GM23338 (cell line): ENCODE measurements around the gene GCNT1. TPM values are rescaled to one million over a fixed set of nuclear protein-coding genes. Genes with fewer than 3 reads are reported as not detected.
A peak's percentile ranks its signal among the peaks of the same experiment; 100 is the strongest.

ENCODE experiments used
- ATAC-seq: fragments of 200-7000 bp; cut with Tn5 transposase; 3 replicates; pipeline ENCODE4 v1.9.1; 2020
- DNase-seq: peaks from one replicate; pipeline ENCODE4 v3.0.0-alpha.2; 2015; ENCODE audit warnings: low spot score
- H2AFZ ChIP-seq: fragments of 200-600 bp; sonication (generic); 2 replicates; pipeline ENCODE4 v1.8.0; 2016; ENCODE audit warnings: antibody characterized with exemption, mild to moderate bottlenecking, moderate library complexity
- H3F3A ChIP-seq: fragments of 200-600 bp; sonication (generic); replicated peaks from 2 replicates; pipeline ENCODE4 v1.8.0; 2017; ENCODE audit warnings: antibody characterized with exemption, mixed run types, low read depth
- H3K27ac ChIP-seq: fragments of 200-600 bp; sonication (generic); 2 replicates; pipeline ENCODE4 v1.6.1; 2016; ENCODE audit warnings: low read depth
- H3K27me3 ChIP-seq: fragments of 200-600 bp; sonication (generic); 2 replicates; pipeline ENCODE4 v1.8.0; 2016; ENCODE audit warnings: mild to moderate bottlenecking, mixed run types, moderate library complexity; ENCODE audit not compliant: insufficient read depth
- H3K36me3 ChIP-seq: fragments of 200-600 bp; sonication (generic); 2 replicates; pipeline ENCODE4 v1.8.0; 2016; ENCODE audit warnings: mild to moderate bottlenecking; ENCODE audit not compliant: insufficient read depth
- H3K4me1 ChIP-seq: fragments of 200-600 bp; sonication (generic); 2 replicates; pipeline ENCODE4 v1.8.0; 2016; ENCODE audit warnings: mild to moderate bottlenecking, moderate library complexity; ENCODE audit not compliant: insufficient read depth
- H3K4me2 ChIP-seq: fragments of 200-600 bp; sonication (generic); 2 replicates; pipeline ENCODE4 v1.7.1; 2017; ENCODE audit warnings: mixed run types
- H3K4me3 ChIP-seq: fragments of 200-600 bp; sonication (generic); 2 replicates; pipeline ENCODE4 v1.6.1; 2016; ENCODE audit warnings: mixed run types
- H3K79me2 ChIP-seq: fragments of 200-600 bp; sonication (generic); replicated peaks from 2 replicates; pipeline ENCODE4 v1.8.0; 2017; ENCODE audit warnings: mild to moderate bottlenecking; ENCODE audit not compliant: insufficient read depth
- H3K9me2 ChIP-seq: fragments of 200-600 bp; sonication (generic); 2 replicates; pipeline ENCODE4 v1.8.0; 2017; ENCODE audit not compliant: insufficient read depth
- H4K20me1 ChIP-seq: fragments of 200-600 bp; sonication (generic); replicated peaks from 2 replicates; pipeline ENCODE4 v1.8.0; 2017; ENCODE audit warnings: mild to moderate bottlenecking; ENCODE audit not compliant: insufficient read depth
- H3K27ac Mint-ChIP-seq: 2 replicates; pipeline ENCODE4 v1.8.0; 2020; ENCODE audit warnings: inconsistent platforms, mild to moderate bottlenecking, moderate library complexity, mixed read lengths
- H3K27me3 Mint-ChIP-seq: 3 replicates; pipeline ENCODE4 v1.8.0; 2022; ENCODE audit warnings: low read depth, mild to moderate bottlenecking, moderate library complexity, mixed read lengths, inconsistent platforms; ENCODE audit not compliant: insufficient read depth, poor library complexity
- H3K36me3 Mint-ChIP-seq: 3 replicates; pipeline ENCODE4 v1.8.0; 2021; ENCODE audit warnings: low read depth, mild to moderate bottlenecking, inconsistent platforms, moderate library complexity, mixed read lengths
- H3K4me1 Mint-ChIP-seq: 3 replicates; pipeline ENCODE4 v1.8.0; 2020; ENCODE audit warnings: mild to moderate bottlenecking, inconsistent platforms, mixed read lengths
- H3K4me3 Mint-ChIP-seq: 3 replicates; pipeline ENCODE4 v1.8.0; 2021; ENCODE audit warnings: moderate library complexity, mild to moderate bottlenecking, inconsistent platforms, mixed read lengths
- H3K9me3 Mint-ChIP-seq: 3 replicates; pipeline ENCODE4 v1.8.0; 2020; ENCODE audit warnings: moderate library complexity, mild to moderate bottlenecking, inconsistent platforms, mixed read lengths
- CREB1 ChIP-seq: fragments of 250-450 bp; sonication (Bioruptor Pico); IDR thresholded peaks from 2 replicates; pipeline ENCODE4 v1.5.0; 2020; ENCODE audit warnings: low read depth, mild to moderate bottlenecking, moderate library complexity
- CTCF ChIP-seq, 2 experiments: fragments of 200-600 bp in 1 of 2; sonication (generic) in 1 of 2; conservative IDR thresholded peaks; 2 replicates each; pipeline versions ENCODE4 v1.5.1 to v1.6.1; 2016 to 2017; ENCODE audit warnings: antibody characterized with exemption in 2 of 2, low read depth in 2 of 2, mild to moderate bottlenecking in 2 of 2, moderate library complexity in 1 of 2
- ETS1 ChIP-seq: IDR thresholded peaks from 2 replicates; pipeline ENCODE4 v1.6.1; 2016; ENCODE audit warnings: antibody characterized with exemption
- EZH2 ChIP-seq: fragments of 200-600 bp; sonication (generic); IDR thresholded peaks from one replicate; pipeline ENCODE4 v1.8.0; 2017; ENCODE audit warnings: antibody characterized with exemption, mild to moderate bottlenecking, low read depth; ENCODE audit not compliant: unreplicated experiment
- EZH2phosphoT487 ChIP-seq: fragments of 200-600 bp; sonication (generic); IDR thresholded peaks from one replicate; pipeline ENCODE4 v1.8.1; 2018; ENCODE audit warnings: antibody characterized with exemption; ENCODE audit not compliant: unreplicated experiment
- JUNB ChIP-seq: IDR thresholded peaks from one replicate; pipeline ENCODE4 v1.6.1; 2016; ENCODE audit warnings: antibody characterized with exemption; ENCODE audit not compliant: unreplicated experiment
- NANOG ChIP-seq: IDR thresholded peaks from 2 replicates; pipeline ENCODE4 v1.6.1; 2016; ENCODE audit warnings: antibody characterized with exemption, borderline replicate concordance
- POLR2AphosphoS5 ChIP-seq: IDR thresholded peaks from 2 replicates; pipeline ENCODE4 v1.6.1; 2016; ENCODE audit warnings: antibody characterized with exemption, low read depth
- REST ChIP-seq: IDR thresholded peaks from one replicate; pipeline ENCODE4 v1.6.1; 2018; ENCODE audit warnings: antibody characterized with exemption; ENCODE audit not compliant: unreplicated experiment
- STAT1 ChIP-seq: IDR thresholded peaks from one replicate; pipeline ENCODE4 v1.6.1; 2016; ENCODE audit warnings: antibody characterized with exemption; ENCODE audit not compliant: unreplicated experiment
- ZNF114 ChIP-seq: fragments of 250-450 bp; sonication (Bioruptor Pico); IDR thresholded peaks from 2 replicates; pipeline ENCODE4 v1.5.0; 2020; ENCODE audit warnings: mild to moderate bottlenecking, moderate library complexity
- ZNF331 ChIP-seq: fragments of 250-450 bp; sonication (Bioruptor Pico); IDR thresholded peaks from 2 replicates; pipeline ENCODE4 v1.5.0; 2020; ENCODE audit warnings: low read depth, mild to moderate bottlenecking, moderate library complexity
- polyA plus RNA-seq: library from polyadenylated mRNA; unstranded; fragments of >200 nt; fragmentation: Nextera tagmentation; extraction: Ambion mirVana; gene quantifications from 2 replicates; pipeline ENCODE4 v1.2.1, GENCODE V29; 2016
- total RNA-seq: library from RNA; depleted of rRNA; stranded (reverse); fragments of >200 nt; shearing (Covaris generic); gene quantifications from 2 replicates; pipeline ENCODE4 v1.2.3, GENCODE V29; 2014

GCNT1 gene
- total and polyA plus RNA-seq, 2 experiments from 2014 or later = 4.2 to 11.4 TPM

- Mint-ChIP-seq H3K9me3 (no peaks in the 10 kb centered on the region), H3K4me3 (no peak overlapping the region), H3K27ac (no peak overlapping the region), H3K4me1 (peaks cover 21% of the 10 kb centered on the region), H3K27me3 (no peaks in the 10 kb centered on the region), H3K36me3 (no peaks in the 10 kb centered on the region)
- Histone ChIP-seq H3K27me3 (peaks cover under 1% of the 10 kb centered on the region; the same call in 1 of the 2 replicates), H3K4me3 (no peak overlapping the region), H3K27ac (0 out of 2 replicates have a peak overlapping the region, but pooled peaks have one; percentile 39), H3K4me2 (no peak overlapping the region), H3K79me2 (peaks cover 7% of the 10 kb centered on the region; the same call in 1 of the 2 replicates), H3F3A (no peaks in the 10 kb centered on the region), H4K20me1 (no peaks in the 10 kb centered on the region), H3K9me2 (no peaks in the 10 kb centered on the region), H2AFZ (no peak overlapping the region), H3K36me3 (no peaks in the 10 kb centered on the region), H3K4me1 (peaks cover 15% of the 10 kb centered on the region; the same call in 1 of the 2 replicates)
- ATAC-seq (no peak), DNase-seq (no peak)
- TF ChIP-seq JUNB (no peak), CTCF (conservative IDR thresholded peaks at IDR 0.05; ENCODE audit: low read depth in 2 of 2) (peak in 1 of 2 experiments; percentile 18; a peak in 1 of 4 replicates)
Measured at GRCh38 chr9:76465442-76466298, 6.7 kb downstream of the GCNT1 start.

GRCh38 chr9:76466299-76466605 lies 7.3 kb downstream of the GCNT1 start:
- TF ChIP-seq EZH2 = no peak
- no peak for TF ChIP-seq ETS1
- TF ChIP-seq CREB1 (CRISPR knock-in tag) = no peak
- no peak for TF ChIP-seq REST
- TF ChIP-seq EZH2phosphoT487 = no peak
- no peak for TF ChIP-seq POLR2AphosphoS5
- TF ChIP-seq CTCF (conservative IDR thresholded peaks at IDR 0.05; ENCODE audit: low read depth in 2 of 2) = no peak
- no peak for TF ChIP-seq ZNF114 (CRISPR knock-in tag)
- no peak for TF ChIP-seq ZNF331 (CRISPR knock-in tag)
- TF ChIP-seq NANOG = no peak
- TF ChIP-seq STAT1 = no peak
- Mint-ChIP-seq H3K4me3 (no peak overlapping the region), H3K27ac (no peak overlapping the region), H3K36me3 (no peaks in the 10 kb centered on the region), H3K27me3 (no peaks in the 10 kb centered on the region), H3K9me3 (no peaks in the 10 kb centered on the region), H3K4me1 (peaks cover 24% of the 10 kb centered on the region)
- Histone ChIP-seq H3K4me1 (peaks cover 14% of the 10 kb centered on the region), H2AFZ (no peak overlapping the region), H3F3A (no peaks in the 10 kb centered on the region), H4K20me1 (no peaks in the 10 kb centered on the region), H3K27me3 (no peaks in the 10 kb centered on the region), H3K79me2 (peaks cover 7% of the 10 kb centered on the region; the same call in 1 of the 2 replicates), H3K36me3 (no peaks in the 10 kb centered on the region), H3K4me2 (no peak overlapping the region), H3K9me2 (no peaks in the 10 kb centered on the region), H3K27ac (no peak overlapping the region), H3K4me3 (no peak overlapping the region)
- ATAC-seq (no peak), DNase-seq (no peak)
